BE2C (cell line): ENCODE data around the gene WAC.
"Not testable (repeated sequence)": the region's sequence is repeated elsewhere in the genome, so short reads cannot be mapped to it uniquely, and the experiment has no call there.

Source experiments
- DNase-seq: peaks from one replicate; pipeline ENCODE4 v3.0.0-alpha.2; 2020
- H3K27me3 ChIP-seq: fragments of 250-450 bp; sonication (Bioruptor Pico); 2 replicates; pipeline ENCODE4 v1.5.1; 2020; ENCODE audit warnings: mild to moderate bottlenecking
- H3K36me3 ChIP-seq: fragments of 250-450 bp; sonication (Bioruptor Pico); 2 replicates; pipeline ENCODE4 v1.5.1; 2020; ENCODE audit warnings: mild to moderate bottlenecking
- H3K4me1 ChIP-seq: fragments of 250-450 bp; sonication (Bioruptor Pico); 2 replicates; pipeline ENCODE4 v1.5.1; 2020
- H3K4me3 ChIP-seq: 2 replicates; pipeline ENCODE4 v1.5.1; 2011; ENCODE audit warnings: low read depth, low read length
- H3K9me3 ChIP-seq: fragments of 250-450 bp; sonication (Bioruptor Pico); 2 replicates; pipeline ENCODE4 v1.5.1; 2020
- CTCF ChIP-seq: IDR thresholded peaks from 2 replicates; pipeline ENCODE4 v1.5.1; 2012; ENCODE audit warnings: mild to moderate bottlenecking, low read depth, low read length

The WAC gene

GRCh38 chr10:28569506-28570159 is 36.7 kb downstream of the WAC start:
- H3K9me3 ChIP-seq: no peaks in the 10 kb centered on the region
- H3K27me3 ChIP-seq: no peaks in the 10 kb centered on the region
- peaks cover 28% of the 10 kb centered on the region for H3K36me3 ChIP-seq
- DNase-seq: no peak
- H3K4me1 ChIP-seq: peaks cover 6% of the 10 kb centered on the region
- no peak overlapping the region for H3K4me3 ChIP-seq
- no peak for TF ChIP-seq CTCF

GRCh38 chr10:28570598-28570997 is 37.7 kb downstream of the WAC start:
- Histone ChIP-seq H3K27me3 (no peaks in the 10 kb centered on the region), H3K4me1 (peaks cover 6% of the 10 kb centered on the region), H3K9me3 (no peaks in the 10 kb centered on the region), H3K36me3 (peaks cover 30% of the 10 kb centered on the region), H3K4me3 (no peak overlapping the region)
- no peak for DNase-seq
- no peak for TF ChIP-seq CTCF

GRCh38 chr10:28571265-28571664 is 38.3 kb downstream of the WAC start:
- Histone ChIP-seq H3K4me1 (peaks cover 6% of the 10 kb centered on the region), H3K9me3 (no peaks in the 10 kb centered on the region), H3K27me3 (no peaks in the 10 kb centered on the region), H3K4me3 (no peak overlapping the region), H3K36me3 (peaks cover 32% of the 10 kb centered on the region)
- no peak for TF ChIP-seq CTCF
- no peak for DNase-seq

GRCh38 chr10:28574214-28574613 is 41.3 kb downstream of the WAC start:
- DNase-seq, H3K27me3 ChIP-seq, H3K4me3 ChIP-seq, H3K4me1 ChIP-seq, H3K9me3 ChIP-seq: not testable (repeated sequence)
- peaks cover 28% of the 10 kb centered on the region for H3K36me3 ChIP-seq

GRCh38 chr10:28575852-28576251 is 42.9 kb downstream of the WAC start:
- Histone ChIP-seq H3K9me3 (no peaks in the 10 kb centered on the region), H3K27me3 (no peaks in the 10 kb centered on the region), H3K4me1 (no peaks in the 10 kb centered on the region), H3K36me3 (peaks cover 31% of the 10 kb centered on the region), H3K4me3 (no peak overlapping the region)
- no peak for DNase-seq
- TF ChIP-seq CTCF: no peak

GRCh38 chr10:28577506-28577905 is 44.6 kb downstream of the WAC start:
- Histone ChIP-seq H3K9me3 (no peaks in the 10 kb centered on the region), H3K4me1 (no peaks in the 10 kb centered on the region), H3K27me3 (no peaks in the 10 kb centered on the region), H3K4me3 (no peak overlapping the region), H3K36me3 (peaks cover 27% of the 10 kb centered on the region)
- TF ChIP-seq CTCF: no peak
- DNase-seq: no peak

- Histone ChIP-seq H3K9me3 (no peaks in the 10 kb centered on the region), H3K4me1 (no peaks in the 10 kb centered on the region), H3K27me3 (no peaks in the 10 kb centered on the region), H3K4me3 (no peak overlapping the region), H3K36me3 (peaks cover 24% of the 10 kb centered on the region)
- no peak for TF ChIP-seq CTCF
- no peak for DNase-seq
Observed at GRCh38 chr10:28578454-28578853, 45.5 kb downstream of the WAC start.
